Pulmonary artery endothelial cell (primary cell): ENCODE measurements around the gene ZBTB21. TPM values are rescaled to one million over a fixed set of nuclear protein-coding genes. Genes with fewer than 3 reads are reported as not detected.

Source experiments
- DNase-seq: peaks from one replicate; pipeline ENCODE4 v3.0.0-alpha.2; 2011; ENCODE audit warnings: low read depth, low spot score
- total RNA-seq: library from RNA; depleted of rRNA; stranded (reverse); fragments of >200 nt; gene quantifications from 2 replicates; pipeline ENCODE4 v1.2.3, GENCODE V29; 2014

The ZBTB21 gene
- 5.0 and 6.1 TPM in 2 replicates for total RNA-seq

DNA sequence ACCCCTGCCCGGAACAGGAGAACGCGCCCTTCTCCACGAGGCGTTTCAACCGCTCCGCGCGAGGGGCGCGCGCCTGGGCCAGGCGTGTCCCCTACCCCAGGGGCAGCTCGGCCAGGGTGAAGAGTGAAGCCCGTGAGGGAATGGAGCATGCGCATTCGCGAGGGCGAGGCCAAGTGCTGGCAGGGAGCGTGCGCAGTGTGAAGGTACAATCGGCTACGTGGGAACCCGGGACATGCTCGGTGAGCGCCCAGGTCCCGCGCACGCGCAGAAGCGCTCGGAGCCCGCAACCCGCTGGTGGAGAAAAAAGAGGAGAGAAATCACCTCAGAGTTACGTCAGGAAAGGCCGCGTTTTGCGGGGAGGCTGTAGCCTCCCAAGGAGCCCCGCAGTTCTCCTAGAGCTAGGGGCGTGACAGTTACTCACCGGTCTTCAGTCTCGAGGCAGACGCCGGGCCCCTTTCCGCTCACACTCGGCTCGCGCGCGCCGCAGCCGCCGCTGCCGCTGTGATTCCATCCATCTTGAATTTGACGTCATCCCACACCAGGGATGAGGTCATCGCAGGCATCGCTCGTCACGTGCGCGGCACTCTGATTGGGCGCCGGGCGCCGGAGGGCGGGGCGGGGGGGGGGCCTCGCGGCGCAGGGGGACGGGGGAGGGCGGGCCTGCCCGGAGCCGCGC, at the start of gene ZBTB21:
Gene ZBTB21 (minus strand): TSS at position 530 of the 676 bp plus-strand sequence. CDS start 16,265 bp downstream, outside the sequence.
- DNase-seq: peak; percentile 86

DNA sequence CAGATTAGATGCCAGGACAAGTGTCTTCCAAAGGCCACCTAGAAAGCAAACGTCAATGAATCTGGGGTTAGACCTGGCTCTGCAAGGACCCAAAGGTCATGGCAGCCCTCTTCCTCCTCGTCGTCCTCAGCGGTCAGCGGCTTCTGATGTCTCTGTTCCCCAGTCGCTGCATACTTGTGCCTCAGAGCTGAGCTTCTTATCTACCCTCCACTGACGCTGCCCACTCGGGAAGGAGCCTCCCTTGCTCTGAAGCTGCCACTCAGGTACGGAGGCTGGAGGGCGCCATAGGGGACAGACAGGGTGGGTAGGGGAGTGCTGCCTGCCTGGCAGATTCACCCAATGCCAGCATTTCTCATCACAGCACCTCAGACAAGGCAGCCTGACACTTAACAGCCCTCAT, 49.6 kb upstream of the ZBTB21 start:
- no peak for DNase-seq

DNA sequence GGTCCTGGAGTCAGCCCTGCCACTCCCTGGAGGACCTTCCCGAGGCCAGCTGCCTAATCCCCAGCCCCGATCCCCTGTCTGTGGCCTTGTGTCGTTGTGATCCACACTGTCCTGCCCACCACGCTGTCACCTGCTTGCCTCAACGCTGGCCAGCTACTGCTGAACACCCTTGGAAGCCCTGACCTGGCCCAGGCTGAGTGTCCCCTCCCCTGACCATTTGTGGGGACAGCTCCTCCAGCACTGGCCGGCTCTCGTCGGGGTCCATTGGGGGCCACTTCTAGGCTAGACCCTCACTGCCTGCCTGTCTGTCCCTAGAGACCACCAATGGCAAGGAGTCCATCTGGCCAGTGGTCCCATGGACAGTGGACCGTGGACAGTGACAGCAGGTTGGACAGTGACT, 49.0 kb upstream of the ZBTB21 start:
- DNase-seq: no peak

DNA sequence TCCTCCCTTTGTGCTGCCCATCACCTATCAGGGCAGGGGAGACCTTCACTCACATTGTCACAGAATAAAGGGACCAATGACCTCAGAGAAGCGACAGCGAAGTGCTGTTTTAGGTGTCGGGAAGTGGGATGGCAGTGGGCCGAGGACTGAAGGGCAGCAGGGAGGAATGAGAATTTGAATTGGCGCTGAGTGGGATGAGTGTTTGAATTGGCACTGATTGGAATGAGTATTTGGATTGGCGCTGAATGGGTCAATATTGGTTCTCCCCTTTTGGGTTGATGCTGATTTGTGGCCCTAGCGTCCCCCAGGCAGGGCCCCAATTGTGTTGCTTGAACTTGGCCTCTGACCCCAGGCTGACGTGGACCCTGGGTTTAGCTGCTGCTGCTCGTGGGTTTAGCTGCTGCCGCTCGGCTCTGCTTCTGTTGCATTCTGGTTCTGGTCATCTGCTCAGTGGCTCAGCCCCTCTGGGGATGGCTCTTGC, 48.5 kb upstream of the ZBTB21 start:
- no peak for DNase-seq

DNA sequence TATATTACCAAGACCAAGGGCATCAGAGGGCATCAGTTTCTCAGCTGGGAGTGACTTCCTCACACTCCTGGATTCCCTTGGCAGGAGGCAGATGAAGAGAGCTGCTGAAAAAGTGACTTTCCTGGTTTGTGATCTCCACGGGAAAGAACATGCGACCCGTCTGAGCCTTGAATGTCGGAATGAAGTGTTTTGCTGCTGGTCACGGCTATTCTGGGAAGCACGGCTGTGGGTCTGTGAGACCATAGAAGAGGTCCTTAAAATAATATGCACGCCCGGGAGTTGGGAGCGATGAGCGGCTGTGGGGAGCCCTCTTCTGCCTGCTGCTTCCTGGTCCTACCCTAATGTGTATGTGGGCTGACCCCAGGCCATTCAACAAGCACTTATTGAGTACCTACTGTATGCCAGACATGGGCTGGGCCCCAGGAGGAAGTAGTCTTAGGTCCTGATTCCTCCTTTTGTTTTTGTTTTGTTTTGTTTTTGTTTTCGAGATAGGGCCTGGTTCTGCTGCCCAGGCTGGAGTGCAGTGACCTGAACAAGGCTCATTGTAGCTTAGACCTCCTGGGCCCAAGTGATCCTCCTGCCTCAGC, 47.8 kb upstream of the ZBTB21 start:
- no peak for DNase-seq

DNA sequence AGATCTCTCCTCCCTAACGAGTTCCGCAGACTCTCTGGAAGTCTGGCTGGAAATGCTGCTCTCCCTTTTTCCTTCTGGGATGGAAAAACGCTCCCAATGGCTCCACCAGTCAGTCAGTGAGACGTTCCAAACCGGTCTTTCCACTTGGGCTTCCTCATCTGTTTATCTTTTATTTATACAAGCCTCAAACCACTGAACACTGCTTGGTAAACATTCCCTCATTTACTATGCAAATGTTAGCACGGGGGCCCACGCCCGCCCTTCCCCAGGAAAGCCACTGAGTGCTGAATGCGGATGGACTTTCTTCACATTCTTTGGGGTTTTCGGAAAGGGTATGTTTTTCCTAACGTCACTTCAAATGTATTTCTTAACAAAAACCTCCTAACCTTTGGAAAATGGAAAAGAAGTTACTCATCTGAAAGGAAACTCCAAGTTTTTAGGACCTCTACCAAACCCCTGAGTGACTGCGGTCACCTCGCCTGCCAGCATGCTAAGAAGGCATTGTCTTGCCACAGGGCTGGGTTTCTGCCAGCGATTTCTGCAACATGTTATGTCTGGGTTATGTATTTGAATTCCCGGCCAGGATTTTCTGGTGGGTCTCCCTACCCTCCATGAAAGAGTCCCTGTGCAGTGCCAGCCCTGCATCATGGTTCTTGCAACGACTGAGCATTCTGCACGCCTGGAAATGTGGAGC, 47.0 kb upstream of the ZBTB21 start:
- DNase-seq: no peak

DNA sequence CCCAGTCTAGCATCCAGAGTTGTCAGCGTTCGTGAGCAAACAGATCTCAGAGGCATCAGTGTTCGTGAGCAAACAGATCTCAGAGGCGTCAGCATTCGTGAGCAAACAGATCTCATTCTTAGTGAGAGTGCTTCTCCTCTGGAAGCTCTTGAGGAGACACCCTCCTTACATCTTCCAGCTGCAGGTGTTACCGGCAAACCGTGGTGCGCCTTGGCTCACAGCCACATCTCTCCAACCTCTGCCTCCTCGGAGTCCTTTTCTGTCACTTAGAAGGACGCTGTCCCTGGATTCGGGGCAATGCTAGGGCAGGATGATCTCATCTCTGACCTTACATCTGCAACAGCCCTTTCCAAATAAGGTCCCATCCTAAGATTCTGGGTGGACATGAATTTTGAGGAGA, 46.3 kb upstream of the ZBTB21 start:
- DNase-seq: no peak

DNA sequence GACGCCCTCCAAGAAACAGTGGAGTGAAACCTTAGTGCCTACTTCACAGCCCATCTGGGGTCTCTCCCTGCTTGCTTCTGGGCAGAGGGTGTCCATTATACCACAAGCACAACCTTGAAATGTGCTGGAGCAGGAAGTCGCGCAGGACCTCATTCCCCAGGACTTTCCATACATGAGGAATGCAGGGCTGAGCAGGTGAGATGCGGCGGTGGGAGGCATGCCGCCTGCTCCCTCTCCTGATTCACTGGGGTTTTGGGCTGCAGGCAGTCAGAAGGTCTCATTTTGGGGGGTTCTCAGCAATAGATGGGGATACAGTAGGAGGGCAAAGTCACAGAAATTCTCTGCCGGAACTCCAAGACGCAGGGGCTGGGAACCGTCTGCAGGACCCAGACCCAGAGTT, 45.3 kb upstream of the ZBTB21 start:
- DNase-seq: no peak

DNA sequence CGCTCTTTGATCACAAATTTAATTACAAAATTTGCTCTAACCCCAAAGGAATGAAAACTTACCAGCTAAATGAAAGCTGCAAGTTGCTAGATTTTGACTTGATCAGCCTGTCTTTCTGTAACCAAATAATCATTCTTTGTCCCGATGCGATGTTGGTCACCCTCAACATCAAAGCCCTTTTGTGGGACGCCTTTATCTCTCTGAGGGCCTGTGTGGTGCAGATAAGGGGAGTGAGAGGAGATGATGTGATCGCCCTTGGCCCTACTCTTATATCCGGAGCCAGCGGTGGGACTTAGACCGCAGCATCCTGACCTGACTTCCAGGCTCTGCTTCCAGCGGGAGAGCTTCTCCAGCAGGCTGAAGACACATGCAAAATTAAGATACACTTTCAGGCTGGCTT, 41.6 kb upstream of the ZBTB21 start:
- no peak for DNase-seq

DNA sequence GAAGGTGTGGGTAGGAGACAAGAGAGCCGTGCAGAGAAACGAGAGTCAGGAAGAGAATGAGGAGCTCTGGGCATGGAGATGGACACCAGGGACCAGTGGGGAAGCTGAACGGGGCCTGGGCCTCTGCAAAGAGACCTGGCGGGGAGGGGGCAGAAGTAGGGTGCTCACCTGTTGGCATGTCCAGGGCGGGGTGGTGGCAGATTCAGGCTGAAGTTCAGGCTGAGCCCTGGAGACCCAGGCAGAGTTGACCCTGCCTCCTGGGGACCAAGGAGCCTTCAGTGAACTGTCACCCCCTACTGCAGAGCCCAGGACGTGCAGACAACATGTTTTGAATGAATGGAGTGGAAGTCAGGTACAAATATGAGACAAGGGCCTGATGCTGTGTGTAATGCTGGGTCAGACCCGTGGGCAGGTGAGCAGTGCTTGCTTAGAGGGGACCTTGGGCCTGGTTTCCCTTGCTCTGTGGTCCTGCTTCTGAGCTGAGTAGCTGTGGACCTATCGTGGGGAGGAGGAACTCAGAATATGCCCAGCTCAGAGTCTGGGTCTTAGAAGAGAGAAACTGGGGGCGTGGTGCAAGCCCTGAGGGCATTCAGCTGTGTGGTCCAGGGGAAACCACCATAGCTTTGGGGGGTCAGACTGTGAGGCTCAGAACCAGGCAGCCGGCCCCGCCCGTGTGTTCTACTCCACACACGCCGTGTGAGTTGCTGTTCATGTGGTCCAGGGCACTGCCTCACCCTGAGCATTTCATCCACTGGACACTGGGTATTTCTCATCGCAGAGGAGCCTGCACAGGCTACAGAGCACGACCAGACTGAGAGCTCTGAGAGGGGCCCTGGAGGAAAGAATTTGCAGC, 39.6 kb upstream of the ZBTB21 start:
- DNase-seq: no peak

DNA sequence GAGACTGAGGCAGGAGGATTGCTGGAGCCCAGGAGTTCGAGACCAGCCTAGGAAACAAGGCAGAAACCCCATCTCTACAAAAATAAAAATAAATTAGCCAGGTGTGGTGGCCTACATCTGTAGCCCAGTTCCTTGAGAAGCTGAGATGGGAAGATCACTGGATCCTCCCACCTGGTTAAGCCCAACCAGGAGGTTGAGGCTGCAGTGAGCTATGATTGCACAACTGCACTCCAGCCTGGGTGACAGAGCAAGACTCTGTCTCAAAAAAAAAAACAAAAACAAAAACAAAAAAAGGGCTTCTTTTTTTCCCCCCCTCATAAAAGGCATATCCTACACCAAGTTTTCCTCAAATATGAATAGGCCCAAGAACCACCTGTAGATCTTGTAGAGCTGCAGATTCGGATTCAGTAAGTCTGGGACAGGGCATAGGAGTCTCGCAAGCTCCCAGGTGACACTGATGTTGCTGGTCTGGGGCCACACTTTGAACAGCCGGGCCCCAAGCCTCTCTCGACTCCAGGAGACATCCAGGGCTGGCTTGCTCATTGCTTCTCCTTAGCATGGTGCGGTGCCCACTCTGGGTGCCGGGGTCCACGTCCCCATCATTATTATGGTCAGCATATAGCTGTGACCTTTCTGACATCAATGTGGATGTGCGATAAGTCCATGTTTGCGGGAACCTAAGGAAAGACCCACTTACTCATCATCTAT, 38.9 kb upstream of the ZBTB21 start:
- no peak for DNase-seq

DNA sequence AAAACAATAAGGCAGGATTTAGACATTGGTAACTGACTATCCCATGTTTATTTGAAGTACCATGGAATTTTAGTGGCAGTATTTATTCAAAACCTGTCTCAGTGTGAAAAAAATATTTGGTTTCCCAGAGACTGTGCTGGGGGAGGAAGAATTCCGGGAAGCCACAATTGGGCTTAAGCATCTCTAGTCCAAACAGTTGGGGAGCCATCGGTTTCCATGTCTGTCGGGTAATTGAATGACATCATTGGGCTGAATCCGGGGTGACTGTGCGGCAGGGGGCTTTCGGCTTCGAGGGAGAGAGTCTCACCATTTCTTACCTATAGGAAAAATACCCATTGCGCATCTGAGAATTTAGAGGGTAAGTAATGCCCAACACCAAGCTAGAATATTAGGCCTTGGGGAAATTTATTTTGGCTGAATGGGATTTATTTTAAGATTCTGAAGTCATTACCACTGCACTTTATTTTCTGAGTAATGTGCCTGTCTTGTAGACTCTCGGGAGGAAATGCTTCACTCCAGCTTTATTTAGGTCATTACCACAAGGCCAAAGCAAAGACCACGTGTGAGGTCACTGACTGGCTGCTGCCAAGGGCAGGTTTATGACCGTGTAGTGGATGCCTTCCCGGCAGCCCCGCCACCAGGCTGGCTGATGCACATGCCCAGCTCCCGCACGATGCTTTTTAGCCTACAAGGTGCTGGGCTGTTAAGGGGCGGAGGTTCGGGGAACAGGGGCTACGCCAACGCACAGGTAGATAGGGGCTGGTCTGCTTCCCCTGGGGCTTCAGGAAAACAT, 37.9 kb upstream of the ZBTB21 start:
- peak; percentile 43 for DNase-seq

DNA sequence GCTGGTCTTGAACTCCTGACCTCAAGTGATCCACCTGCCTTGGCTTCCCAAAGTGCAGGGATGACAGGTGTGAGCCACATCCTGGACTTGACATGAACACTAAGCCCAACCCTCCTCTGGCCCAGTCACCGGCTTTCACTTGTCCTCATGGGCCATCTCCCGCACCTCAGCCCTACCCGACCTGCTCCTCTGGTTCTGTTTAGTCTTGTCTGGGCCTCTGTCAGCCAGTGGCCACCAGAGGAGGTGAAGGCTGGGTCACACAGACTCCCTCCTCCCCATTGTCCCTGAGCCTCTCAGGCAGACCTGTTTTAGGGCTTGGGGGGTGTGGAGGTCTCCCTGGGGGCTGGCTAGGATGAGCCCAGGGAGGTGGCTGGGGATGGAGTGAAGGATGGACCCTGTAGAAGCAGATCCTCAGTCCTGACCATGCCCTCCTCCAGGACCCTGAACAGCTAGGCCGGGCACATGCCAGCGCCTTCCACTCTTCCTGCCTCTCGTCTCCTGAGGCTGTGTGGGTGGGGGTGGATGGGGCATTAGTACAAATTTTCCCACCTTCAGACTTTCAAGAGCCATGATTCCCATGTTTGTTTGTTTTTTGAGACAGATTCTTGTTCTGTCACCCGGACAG, 34.8 kb upstream of the ZBTB21 start:
- DNase-seq: no peak

DNA sequence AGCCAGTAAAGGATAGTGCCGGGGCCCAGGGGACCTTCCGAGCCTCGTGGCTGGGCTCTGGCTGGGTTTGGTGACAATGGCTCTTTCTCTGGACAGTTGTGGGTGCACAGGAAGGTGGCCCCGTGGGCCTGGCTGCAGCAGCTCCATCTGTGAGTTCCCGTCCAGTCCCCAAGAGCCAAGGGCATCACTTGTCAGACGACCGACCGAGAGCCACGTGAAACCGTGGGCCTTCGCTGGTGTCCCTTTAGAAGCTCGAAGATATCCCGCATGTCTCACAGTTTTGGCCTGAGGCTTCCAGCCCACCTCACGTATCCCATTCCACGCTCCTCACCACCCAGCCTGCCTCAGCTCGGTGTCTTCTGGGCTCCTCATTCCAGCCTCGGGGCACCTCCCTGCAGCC, 33.8 kb upstream of the ZBTB21 start:
- DNase-seq: no peak

DNA sequence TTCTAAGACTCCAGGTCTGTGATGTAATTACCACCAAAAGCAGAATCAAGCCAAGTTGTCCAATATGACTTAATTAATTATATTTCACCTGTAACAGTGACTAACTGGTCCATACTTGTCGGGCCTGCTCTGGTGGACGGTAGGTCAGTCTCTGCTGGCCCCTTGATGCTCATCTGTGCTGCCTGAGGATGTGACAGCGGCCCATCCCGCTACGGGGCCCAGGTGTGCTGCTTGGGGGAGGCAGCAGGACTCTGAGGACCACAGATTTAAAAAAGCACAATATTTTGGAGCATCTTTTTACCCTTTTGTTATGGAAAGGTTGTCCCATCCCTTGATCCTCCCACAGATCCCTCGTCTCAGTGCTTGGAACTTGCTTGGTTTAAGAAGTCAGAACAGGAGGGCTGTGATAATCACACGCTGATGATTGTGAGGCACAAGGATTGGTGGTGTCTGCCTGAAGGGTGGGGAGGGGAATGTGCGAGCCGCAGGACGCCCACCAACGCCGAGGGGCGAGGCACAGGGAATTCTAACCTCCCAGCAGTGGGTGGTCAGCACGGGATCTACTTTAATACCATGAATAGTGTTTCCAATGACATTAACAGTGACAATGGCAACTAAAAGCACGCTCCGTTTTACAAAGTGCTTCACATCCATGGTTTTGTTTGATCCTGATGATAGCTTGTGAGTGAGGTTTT, 33.2 kb upstream of the ZBTB21 start:
- no peak for DNase-seq

DNA sequence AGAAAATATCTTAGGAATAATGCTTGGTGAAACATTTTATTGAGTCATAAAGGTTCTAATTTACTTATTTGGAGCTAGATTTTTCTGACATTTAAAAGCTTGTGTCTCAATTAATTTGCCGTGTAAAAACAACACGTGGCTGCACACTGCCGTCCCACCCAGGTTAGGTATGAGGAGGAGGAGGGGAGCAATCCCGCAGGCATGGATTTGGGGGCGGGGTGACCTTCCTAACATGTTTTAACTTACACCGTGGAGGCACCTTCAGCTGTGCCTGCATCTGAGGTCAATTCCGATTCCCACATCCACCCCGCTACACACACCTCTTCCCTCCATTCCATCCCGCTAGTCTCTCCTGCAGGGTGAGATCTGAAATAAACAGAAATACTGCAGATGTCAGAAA, 32.5 kb upstream of the ZBTB21 start:
- no peak for DNase-seq

DNA sequence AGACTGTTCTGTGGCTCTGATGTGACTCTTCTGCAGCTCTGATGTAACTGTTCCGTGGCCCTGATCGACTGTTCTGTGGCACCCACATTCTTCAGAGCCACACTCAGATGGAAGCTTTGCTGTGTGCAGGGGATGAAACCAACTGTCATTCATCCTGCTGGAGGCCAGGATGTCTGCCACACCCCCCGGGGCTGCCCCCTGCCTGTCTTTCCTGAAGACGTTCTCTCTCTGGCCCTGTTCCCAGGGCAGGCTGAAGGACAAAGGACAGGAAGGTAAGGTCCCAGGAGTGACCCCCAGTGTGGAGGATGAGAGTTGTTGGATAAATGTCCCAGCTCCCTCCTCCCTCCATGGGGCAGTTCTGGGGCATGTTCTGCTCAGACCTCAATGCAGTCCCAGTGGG, 31.6 kb upstream of the ZBTB21 start:
- DNase-seq: no peak

DNA sequence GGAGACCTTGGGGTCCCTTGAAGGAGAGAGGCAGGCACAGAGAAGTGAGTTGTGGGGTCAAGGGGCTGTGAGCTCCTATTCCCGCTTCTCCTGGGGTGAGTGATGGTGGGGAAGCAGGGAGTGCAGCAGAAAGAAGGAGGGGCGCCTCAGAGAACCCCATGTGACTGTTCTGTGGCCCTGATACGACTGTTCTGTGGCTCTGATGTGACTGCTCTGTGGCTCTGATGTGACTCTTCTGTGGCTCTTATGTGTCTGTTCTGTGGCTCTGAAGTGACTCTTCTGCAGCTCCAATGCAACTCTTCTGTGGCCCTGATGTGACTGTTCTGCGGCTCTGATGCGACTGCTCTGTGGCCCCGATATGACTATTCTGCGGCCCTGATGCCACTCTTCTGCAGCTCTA, 31.1 kb upstream of the ZBTB21 start:
- no peak for DNase-seq
